LNCAP (cell line): ENCODE data around the gene ANKS1A.

ENCODE experiments used
- CTCF ChIP-seq: fragments of 450-650 bp; IDR thresholded peaks from 2 replicates; pipeline ENCODE4 v1.5.1; 2017; ENCODE audit warnings: mild to moderate bottlenecking

ANKS1A gene

DNA sequence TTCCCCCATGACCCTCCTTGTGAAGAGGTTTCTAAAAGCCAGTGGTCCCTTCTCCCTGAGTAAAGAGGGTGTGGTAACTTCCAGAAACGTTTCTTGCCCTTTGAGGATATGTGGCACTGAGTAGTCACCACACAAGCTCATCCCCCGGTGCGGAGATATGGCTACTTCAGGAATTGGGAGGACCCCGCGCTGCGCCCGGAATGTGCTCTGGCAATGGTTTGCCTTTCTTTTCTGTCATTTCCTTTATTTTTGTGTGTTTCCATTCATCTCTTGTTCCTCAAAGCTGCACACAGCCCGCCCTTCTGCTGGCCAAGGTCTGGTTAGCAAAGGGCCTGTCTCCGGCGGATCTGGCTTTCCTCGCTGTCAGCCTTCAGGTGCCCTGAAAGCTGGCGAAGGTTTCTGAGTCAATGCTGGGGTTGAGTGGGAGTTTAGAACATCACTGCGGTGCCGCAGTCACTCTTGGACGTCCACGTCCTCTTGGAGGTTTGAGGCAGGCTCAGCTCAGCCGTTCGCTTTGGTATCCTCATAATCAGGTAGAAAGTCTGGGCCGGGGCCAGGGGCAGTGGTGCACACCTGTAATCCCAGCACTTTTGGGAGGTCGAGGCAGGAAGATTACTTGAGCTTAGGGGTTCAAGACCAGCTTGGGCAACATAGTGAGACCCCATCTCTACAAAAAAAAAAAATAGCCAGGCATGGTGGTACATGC, 184.9 kb downstream of the ANKS1A start:
- no peak for TF ChIP-seq CTCF

- no peak for TF ChIP-seq CTCF
These were observed 188.1 kb downstream of the ANKS1A start for GRCh38 chr6:35076997-35077712.

DNA sequence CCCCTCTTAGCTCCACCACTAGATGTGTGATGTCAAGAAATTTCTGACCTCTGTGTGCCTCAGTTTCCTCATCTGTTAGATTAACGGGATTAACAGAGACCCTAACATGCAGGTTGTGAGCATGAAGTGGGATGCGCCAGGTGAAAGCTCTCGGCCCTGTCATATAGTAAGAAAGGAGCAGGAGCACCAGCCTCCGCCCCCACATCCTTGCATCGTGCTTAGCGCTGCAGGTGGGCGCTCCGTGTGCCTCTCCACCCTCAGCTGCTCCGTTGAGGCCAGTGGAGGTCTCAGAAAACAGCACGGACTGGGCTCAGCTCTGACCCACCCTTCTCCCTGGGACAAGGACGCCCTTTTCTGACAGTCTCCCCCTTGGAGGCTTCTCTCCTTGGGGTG, 188.7 kb downstream of the ANKS1A start:
- no peak for TF ChIP-seq CTCF

DNA sequence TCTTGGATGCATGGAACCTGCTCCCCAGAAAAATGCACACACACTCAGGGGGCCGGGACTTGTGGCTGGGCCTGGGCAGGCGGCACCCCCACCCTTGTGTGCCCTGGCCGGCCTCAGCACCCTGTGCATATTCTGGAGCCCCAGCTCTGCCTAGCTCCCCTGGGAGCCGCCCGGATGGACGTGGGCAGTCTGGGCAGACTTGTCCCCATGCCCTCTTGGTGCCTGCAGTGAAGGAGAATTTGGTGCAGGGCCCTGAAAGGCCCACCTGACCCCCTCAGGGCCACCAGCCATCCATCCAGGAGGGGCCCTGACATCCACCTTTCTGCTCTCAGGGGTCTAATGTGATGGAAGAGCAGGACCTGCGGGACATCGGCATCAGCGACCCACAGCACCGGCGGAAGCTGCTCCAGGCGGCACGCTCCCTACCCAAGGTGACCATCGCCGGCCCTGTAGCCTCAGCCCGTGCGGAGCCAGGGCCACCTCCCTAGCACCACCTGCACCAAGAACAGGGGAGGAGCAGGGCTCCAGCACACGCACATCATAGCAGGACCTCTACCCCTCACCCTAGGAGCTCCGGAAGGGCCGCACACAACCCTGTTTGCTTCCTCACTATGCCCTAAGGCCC, 189.3 kb downstream of the ANKS1A start:
- TF ChIP-seq CTCF: no peak

DNA sequence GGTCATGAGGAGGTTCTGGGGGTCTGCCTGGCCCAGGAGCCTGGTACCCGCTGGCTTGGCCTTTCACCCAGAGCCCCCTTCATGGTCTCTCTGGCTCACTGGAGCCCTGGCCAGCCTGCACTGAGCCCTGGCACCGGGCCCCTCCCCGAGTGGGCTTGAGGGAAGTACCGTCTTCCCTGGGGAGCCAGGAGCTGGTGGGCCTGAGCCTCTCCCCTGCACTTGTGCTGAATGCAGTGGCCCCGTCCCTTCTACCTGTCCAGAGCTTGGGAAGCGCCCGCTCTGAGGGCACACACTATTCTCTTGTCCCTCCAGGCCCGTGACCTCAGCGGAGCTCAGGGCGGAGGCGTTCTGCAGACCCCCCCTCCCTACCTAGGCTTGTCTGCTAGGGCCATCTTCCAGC, 189.8 kb downstream of the ANKS1A start:
- TF ChIP-seq CTCF: no peak

DNA sequence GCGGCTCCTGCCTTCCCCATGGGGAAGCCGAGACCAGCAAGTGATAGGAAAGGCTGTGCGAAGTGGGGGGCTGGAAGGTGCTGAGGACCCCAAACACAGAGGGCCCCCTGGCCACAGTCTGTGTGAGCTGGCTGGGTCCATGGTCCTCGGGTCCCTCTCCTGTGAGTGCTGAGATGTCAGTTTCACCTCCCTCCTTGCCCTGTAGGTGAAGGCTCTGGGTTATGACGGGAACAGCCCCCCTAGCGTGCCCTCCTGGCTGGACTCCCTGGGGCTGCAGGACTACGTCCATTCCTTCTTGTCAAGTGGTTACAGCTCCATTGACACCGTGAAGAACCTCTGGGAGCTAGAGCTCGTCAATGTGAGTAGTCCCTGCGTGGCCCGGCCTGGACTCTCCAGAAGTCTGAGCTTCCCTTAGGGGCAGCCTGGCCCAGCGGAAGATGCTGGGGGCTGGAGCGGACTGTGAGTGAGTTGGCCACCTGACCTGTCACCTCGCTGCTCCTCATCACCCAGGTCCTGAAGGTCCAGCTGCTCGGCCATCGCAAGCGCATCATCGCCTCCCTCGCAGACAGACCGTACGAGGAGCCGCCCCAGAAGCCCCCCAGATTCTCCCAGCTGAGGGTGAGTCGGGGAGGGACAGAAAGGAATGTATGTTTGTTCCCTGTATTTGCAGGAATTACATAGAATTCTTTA, 190.4 kb downstream of the ANKS1A start:
- no peak for TF ChIP-seq CTCF

DNA sequence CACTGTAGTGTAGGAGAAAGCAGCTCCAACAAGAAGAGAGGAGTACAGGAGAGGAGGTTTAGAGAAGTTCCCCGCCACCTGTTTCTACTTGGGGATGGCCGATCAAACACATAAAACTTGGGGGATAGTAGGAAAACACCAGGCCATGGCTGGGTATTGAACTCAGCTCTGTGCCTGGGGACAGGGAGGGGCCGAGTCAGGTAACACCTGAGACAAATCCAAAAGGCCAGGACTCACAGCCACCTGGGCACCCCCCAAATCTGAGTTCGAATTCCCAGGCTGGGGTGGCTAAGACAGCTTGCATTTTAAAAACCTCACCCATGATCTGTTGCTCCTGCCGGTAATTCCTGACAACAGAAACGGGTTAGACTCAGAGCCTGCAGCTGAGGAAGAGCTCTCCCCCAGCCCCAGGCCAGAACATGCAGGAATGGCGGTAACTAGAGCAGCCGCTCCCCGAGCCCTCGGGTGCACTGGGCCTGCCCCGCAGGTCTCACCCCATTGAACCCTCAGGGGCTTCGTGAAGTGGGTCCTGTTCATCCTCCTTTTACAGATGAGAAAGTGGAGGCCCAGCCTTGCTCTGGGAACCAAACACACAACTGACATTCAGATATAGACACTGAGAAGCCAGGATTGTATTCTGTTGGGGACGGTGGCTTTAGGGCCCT, 191.1 kb downstream of the ANKS1A start:
- TF ChIP-seq CTCF: no peak
